Fibroblast of pulmonary artery (primary cell): Measurements from ENCODE around the gene MYH4.

Experiments
- DNase-seq: peaks from one replicate; pipeline ENCODE4 v3.0.0-alpha.2; 2010; ENCODE audit warnings: low read depth
- H3K4me3 ChIP-seq: replicated peaks from 2 replicates; pipeline ENCODE4 v1.5.1; 2011; ENCODE audit warnings: low read depth, mild to moderate bottlenecking, control low read depth, low read length, moderate library complexity
- CTCF ChIP-seq: IDR thresholded peaks from 2 replicates; pipeline ENCODE4 v1.5.1; 2011; ENCODE audit warnings: mild to moderate bottlenecking, control low read depth, low read length, inconsistent platforms; ENCODE audit errors: missing control alignments

The MYH4 gene

GRCh38 chr17:10403589-10403988 is 65.8 kb downstream of the MYH4 start:
- no peak for DNase-seq
- no peak overlapping the region for H3K4me3 ChIP-seq
- no peak for TF ChIP-seq CTCF

GRCh38 chr17:10398352-10398751 is 71.0 kb downstream of the MYH4 start:
- TF ChIP-seq CTCF = no peak
- no peak overlapping the region for H3K4me3 ChIP-seq

GRCh38 chr17:10396524-10397163 is 72.7 kb downstream of the MYH4 start:
- H3K4me3 ChIP-seq = no peak overlapping the region
- no peak for TF ChIP-seq CTCF
- no peak for DNase-seq

More at GRCh38 chr17:10398352-10398751, 71.0 kb downstream of the MYH4 start:
- DNase-seq = no peak

- no peak for TF ChIP-seq CTCF
- DNase-seq = no peak
- no peak overlapping the region for H3K4me3 ChIP-seq
Observed at GRCh38 chr17:10394201-10394887, 75.0 kb downstream of the MYH4 start.
